Heart left ventricle (tissue), 16 donors: Measurements from ENCODE around the gene PCTP. TPM values are rescaled to one million over a fixed set of nuclear protein-coding genes. Genes with fewer than 3 reads are reported as not detected.
A peak's percentile ranks its signal among the peaks of the same experiment; 100 is the strongest.

ENCODE experiments used
- ATAC-seq, 4 donors: fragments of 200-7000 bp; cut with Tn5 transposase; one replicate each; pipeline ENCODE4 v1.9.1; 2020 to 2022; ENCODE audit warnings: moderate library complexity in 4 of 4, mild to moderate bottlenecking in 3 of 4, moderate number of reproducible peaks in 1 of 4
- DNase-seq, 5 donors: peaks; one replicate each; pipeline ENCODE4 v3.0.0-alpha.2; 2020
- H3K27ac ChIP-seq, 12 donors: fragments of 200-600 bp; sonication (generic) in 4 of 12; one replicate each; pipeline versions ENCODE4 v1.5.0 to v1.8.0; 2016 to 2022; ENCODE audit warnings: mild to moderate bottlenecking in 2 of 12
- H3K27me3 ChIP-seq, 9 donors: fragments of 200-600 bp; sonication (generic) in 2 of 9; one replicate each; pipeline versions ENCODE4 v1.5.1 to v1.8.0; 2016 to 2022; ENCODE audit warnings: mild to moderate bottlenecking in 3 of 9
- H3K36me3 ChIP-seq, 9 donors: fragments of 200-600 bp; sonication (generic) in 2 of 9; one replicate each; pipeline versions ENCODE4 v1.5.0 to v1.8.0; 2018 to 2022; ENCODE audit warnings: mild to moderate bottlenecking in 2 of 9
- H3K4me1 ChIP-seq, 12 donors: fragments of 200-600 bp; sonication (generic) in 4 of 12; one replicate each; pipeline versions ENCODE4 v1.5.0 to v1.8.0; 2016 to 2022; ENCODE audit warnings: mild to moderate bottlenecking in 3 of 12
- H3K4me3 ChIP-seq, 12 donors: fragments of 200-600 bp; sonication (generic) in 4 of 12; one replicate each; pipeline versions ENCODE4 v1.5.0 to v1.8.0; 2017 to 2022; ENCODE audit warnings: mild to moderate bottlenecking in 9 of 12, moderate library complexity in 4 of 12
- H3K9me3 ChIP-seq, 12 donors: fragments of 200-600 bp; sonication (generic) in 4 of 12; one replicate each; pipeline versions ENCODE4 v1.5.0 to v1.8.0; 2016 to 2022; ENCODE audit warnings: mild to moderate bottlenecking in 1 of 12
- CTCF ChIP-seq, 12 donors: fragments of 200-600 bp; sonication (generic) in 4 of 12; IDR thresholded peaks; one replicate each; pipeline versions ENCODE4 v1.5.0 to v1.8.0; 2018 to 2022; ENCODE audit warnings: antibody characterized with exemption in 12 of 12, mild to moderate bottlenecking in 5 of 12
- POLR2A ChIP-seq, 2 donors: fragments of 450-650 bp; IDR thresholded peaks; one replicate each; pipeline ENCODE4 v1.6.1; 2017; ENCODE audit warnings: antibody characterized with exemption in 2 of 2, mild to moderate bottlenecking in 2 of 2, moderate library complexity in 2 of 2
- WGBS, 4 donors: extraction: QIAGEN DNeasy Blood & Tissue Kit in 2 of 4; methylation state at CpG; one replicate each; pipeline versions ENCODE4 v1.1.5 to v1.1.7; 2013 to 2018; 5-methylcytosine and 5-hydroxymethylcytosine counted together
- intact Hi-C, 10 donors: fragments of 100-400 bp; cut with DNase I; formaldehyde crosslinking; loops; one replicate each; pipeline versions ENCODE4 v1.11.1 to v1.14.2; 2022
- polyA plus RNA-seq, 2 donors: library from polyadenylated mRNA; stranded (reverse); fragments of 200-250 nt; gene quantifications; one replicate each; pipeline ENCODE4 v1.2.3, GENCODE V29; 2013
- total RNA-seq, 9 donors: library from RNA; depleted of rRNA in 2 of 9; stranded (reverse); fragments of >200 nt in 2 of 9; fragmentation: NEBNext Ultra II Directional in 3 of 9; extraction: Animal tissue kit (Norgen Biotek cat#: 25700) in 3 of 9; gene quantifications; one replicate each; pipeline versions ENCODE4 v1.1.0 to v1.2.4, GENCODE V29; 2016 to 2023
- donor health status: ischemic (EF 13 %, LVEDD 7.1; RV severe dilation, severe dysfunction).
- donor health status: healthy with polysubstance abuse.
- donor health status: DM: no; HTN: yes; CAD: no.
- donor health status: DM: no; HTN: no; CAD: no.
- donor health status: ischemic (EF 25% LVEDD 6.9; RV normal size, moderate dysfunction).
- donor health status: ischemic (EF 25% LVEDD 5.7; RV mildly dilated, moderate dysfunction).
- donor health status: healthy.
- donor health status: DM: yes; HTN: yes; CAD: no.
- donor health status: ischemic (EF 35%, LVEDD 5.7; RV mildly dilated, moderate dysfunction).
- donor health status: nonischemic (EF 11% LVEDD 7.7; RV severe dilation, severe dysfunction).
- donor health status: DM: yes; HTN: yes; CAD: no.
- donor health status: PGD.
- donor health status: ischemic (EF 29% LVEDD 5.4; RV normal size, mild dysfunction).
- donor health status: nonischemic (EF 23%, LVEDD 6.1; RV moderate dilation, normal function).

Gene PCTP
- total and polyA plus RNA-seq, 11 donors: 11.8 to 22.6 (median 18.6) TPM

- Histone ChIP-seq H3K27ac (no peak overlapping the region), H3K36me3 (no peaks in the 10 kb centered on the region), H3K4me3 (no peak overlapping the region), H3K4me1 (peaks cover 0 to 13% (median 4%) of the 10 kb centered on the region in 12 donors), H3K9me3 (peaks cover 0 to 6% (median 0%) of the 10 kb centered on the region in 12 donors), H3K27me3 (peaks cover 0 to 18% (median 0%) of the 10 kb centered on the region in 9 donors)
- ATAC-seq (no peak), DNase-seq (no peak)
- intact Hi-C loops: no loop called here
- TF ChIP-seq CTCF (IDR thresholded peaks at IDR 0.05): no peak
- TF ChIP-seq POLR2A (IDR thresholded peaks at IDR 0.05): no peak
Observed at GRCh38 chr17:55705847-55706246, 45.0 kb upstream of the PCTP start.

GRCh38 chr17:55706808-55707773 lies 43.8 kb upstream of the PCTP start:
- Histone ChIP-seq H3K27ac (peak overlapping the region in 2 of 12 donors; percentile 22 to 31), H3K36me3 (no peaks in the 10 kb centered on the region), H3K9me3 (peaks cover 0 to 3% (median 0%) of the 10 kb centered on the region in 12 donors), H3K27me3 (peaks cover 0 to 14% (median 0%) of the 10 kb centered on the region in 9 donors), H3K4me1 (peaks cover 0 to 13% (median 4%) of the 10 kb centered on the region in 12 donors), H3K4me3 (no peak overlapping the region)
- no peak for TF ChIP-seq POLR2A (IDR thresholded peaks at IDR 0.05)
- no peak for TF ChIP-seq CTCF (IDR thresholded peaks at IDR 0.05)
- peak in 2 of 4 donors; percentile 39 to 64 for ATAC-seq
- 27 to 36% (median 32%) methylated on average over 11 of the region's 11 CpGs for WGBS, 4 donors
- DNase-seq: peak in 1 of 5 donors; percentile 21
- intact Hi-C loops: no loop called here

GRCh38 chr17:55708175-55708974 lies 42.5 kb upstream of the PCTP start:
- Histone ChIP-seq H3K9me3 (no peaks in the 10 kb centered on the region), H3K4me3 (no peak overlapping the region), H3K4me1 (peaks cover 0 to 13% (median 4%) of the 10 kb centered on the region in 12 donors), H3K36me3 (no peaks in the 10 kb centered on the region), H3K27ac (no peak overlapping the region), H3K27me3 (peaks cover 0 to 14% (median 0%) of the 10 kb centered on the region in 9 donors)
- 33 to 43% (median 38%) methylated on average over 8 of the region's 8 CpGs for WGBS, 4 donors
- ATAC-seq (no peak), DNase-seq (no peak)
- intact Hi-C loops: no loop called here
- TF ChIP-seq CTCF (IDR thresholded peaks at IDR 0.05) (no peak), POLR2A (IDR thresholded peaks at IDR 0.05) (no peak)

GRCh38 chr17:55709440-55709839 lies 41.4 kb upstream of the PCTP start:
- WGBS, 4 donors: 91 to 93% (median 92%) methylated on average over 7 of the region's 7 CpGs

More at GRCh38 chr17:55709440-55709839, 41.4 kb upstream of the PCTP start:
- TF ChIP-seq POLR2A (IDR thresholded peaks at IDR 0.05) (no peak), CTCF (IDR thresholded peaks at IDR 0.05) (no peak)
- Histone ChIP-seq H3K4me1 (peaks cover 0 to 13% (median 4%) of the 10 kb centered on the region in 12 donors), H3K9me3 (no peaks in the 10 kb centered on the region), H3K27ac (no peak overlapping the region), H3K4me3 (no peak overlapping the region), H3K27me3 (peaks cover 0 to 3% (median 0%) of the 10 kb centered on the region in 9 donors), H3K36me3 (no peaks in the 10 kb centered on the region)
- DNase-seq (no peak), ATAC-seq (no peak)
- intact Hi-C loops: no loop called here
